ENCODE measurements around the gene LTBR. TPM values are rescaled to one million over a fixed set of nuclear protein-coding genes. Genes with fewer than 3 reads are reported as not detected.

LTBR gene
- 25.5 and 28.2 TPM in 2 replicates for total RNA-seq

DNA sequence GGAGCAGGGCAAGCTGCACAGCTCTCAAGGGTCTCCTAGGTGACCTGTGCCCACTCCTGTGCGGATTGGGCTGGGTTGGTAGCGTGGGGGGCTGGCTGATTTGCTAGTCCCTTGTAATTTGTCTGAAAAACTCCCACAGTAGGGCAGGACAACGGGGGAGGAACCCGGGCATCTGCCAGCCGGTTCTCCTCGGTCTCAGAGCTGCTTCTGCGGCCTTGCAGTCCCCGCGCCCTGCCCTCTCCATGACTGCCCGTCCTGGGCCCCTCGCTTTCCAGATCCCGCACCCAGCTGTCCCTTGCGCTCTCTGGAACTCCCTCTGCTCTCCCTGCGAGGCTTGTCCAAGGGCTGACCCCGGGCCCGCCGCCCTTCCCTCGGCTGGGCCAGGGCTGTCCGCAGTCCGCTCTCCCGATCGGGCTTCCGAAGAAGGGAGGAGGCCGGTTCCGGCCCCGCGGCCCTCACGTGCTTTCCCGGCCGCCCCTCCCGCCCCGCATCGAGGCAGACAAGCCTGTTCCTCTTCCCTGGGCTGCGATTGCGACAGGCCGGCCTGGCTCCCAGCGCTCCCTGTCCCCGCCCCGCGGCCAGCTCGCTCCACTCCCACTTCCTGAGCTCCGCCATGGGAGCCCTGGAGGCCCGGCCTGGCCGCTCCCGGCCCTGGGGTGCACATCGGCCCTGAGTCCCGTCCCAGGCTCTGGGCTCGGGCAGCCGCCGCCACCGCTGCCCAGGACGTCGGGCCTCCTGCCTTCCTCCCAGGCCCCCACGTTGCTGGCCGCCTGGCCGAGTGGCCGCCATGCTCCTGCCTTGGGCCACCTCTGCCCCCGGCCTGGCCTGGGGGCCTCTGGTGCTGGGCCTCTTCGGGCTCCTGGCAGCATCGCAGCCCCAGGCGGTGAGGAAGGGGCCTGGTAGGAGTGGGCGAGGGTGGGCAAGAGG lies at the start of gene LTBR:
Gene LTBR (plus strand): TSS at position 591 of the 927 bp plus-strand sequence. CDS start 197 bp downstream, at position 788.

DNA sequence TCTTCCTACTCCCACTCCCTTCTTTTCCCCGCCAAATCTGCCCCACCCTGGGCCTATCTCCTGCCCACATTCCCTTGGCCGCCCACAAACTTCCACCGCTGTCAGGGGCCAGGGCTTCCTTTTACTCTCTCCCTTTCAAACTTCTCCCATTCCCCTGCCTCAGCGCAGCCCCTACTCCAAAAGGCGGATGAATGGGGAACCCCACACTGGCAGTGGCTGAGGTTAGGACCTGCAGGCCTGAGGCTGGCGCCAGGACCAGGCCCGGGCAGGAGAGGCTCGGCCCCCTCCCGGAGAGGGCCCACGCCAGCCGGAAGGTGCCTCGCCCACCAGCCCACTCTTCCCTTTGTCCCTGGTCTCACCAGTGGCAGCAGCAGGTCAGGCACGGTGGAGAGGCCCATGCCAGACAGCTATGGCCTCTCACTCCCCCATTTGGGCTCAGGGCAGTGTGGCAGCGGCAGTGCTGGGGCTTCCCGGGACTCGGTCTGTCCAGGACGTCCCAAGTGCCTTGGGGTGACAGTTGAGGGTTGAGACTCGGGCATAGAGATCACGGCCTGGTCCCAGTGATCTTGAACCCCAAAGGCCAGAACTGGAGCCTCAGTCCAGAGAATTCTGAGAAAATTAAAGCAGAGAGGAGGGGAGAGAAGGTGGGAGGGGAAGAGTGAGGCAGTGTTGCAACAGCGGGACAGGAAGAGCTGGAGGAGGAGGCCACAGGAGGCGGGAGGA lies 42.4 kb upstream of the LTBR start, which contains the start of gene TNFRSF1A:
Gene TNFRSF1A (minus strand): TSS at position 660 of the 723 bp plus-strand sequence. CDS start 262 bp downstream, at position 398.

DNA sequence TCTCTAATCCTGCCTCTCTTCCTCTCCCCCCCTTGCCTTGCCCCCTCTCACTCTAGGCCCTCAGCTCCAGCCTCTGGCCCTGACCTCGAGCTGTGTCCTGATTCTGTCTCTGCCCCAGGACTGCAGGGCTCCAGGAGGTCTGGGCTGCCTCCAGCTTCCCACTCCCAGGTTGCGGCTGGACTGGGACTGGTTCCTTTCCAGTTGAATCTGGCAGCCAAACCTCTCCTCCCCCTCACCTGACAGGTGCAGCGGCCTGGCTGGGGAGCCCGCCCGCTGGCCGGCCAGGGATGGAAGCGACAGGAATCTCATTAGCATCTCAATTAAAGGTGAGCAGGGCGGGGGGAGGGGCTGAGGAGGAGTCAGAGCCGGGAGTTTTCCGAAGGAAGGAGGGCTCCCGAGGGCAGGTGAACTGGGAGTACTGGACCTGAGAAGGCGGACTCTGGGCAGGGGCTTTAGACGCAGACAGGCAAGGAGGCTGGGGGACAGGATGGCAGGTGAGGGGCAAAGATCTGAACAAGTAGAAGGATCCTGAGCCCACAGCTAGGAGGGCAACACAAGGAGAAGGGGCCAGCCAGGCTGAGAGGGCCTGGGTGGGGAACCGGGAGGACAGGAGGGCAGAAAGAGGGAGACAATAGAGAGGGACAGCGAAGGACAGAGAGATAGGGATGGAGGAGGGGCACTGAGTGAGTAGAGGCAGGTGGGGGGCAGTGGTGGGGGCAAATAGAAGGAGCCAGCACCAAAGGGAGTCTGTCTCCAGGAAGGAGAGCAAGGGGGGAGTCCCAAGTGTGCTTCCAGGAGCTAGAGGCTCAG lies 8.5 kb upstream of the LTBR start, which contains the start of gene SCNN1A:
Gene SCNN1A (minus strand): TSS at position 295 of the 810 bp plus-strand sequence. CDS start 780 bp downstream, outside the sequence.

Other genes with a start within 250 kb of the LTBR start
- gene CD9, start 183.8 kb upstream of the LTBR start, total RNA-seq: 958 and 1,785 TPM in 2 replicates
- gene PLEKHG6, start 73.5 kb upstream of the LTBR start, total RNA-seq: not detected in 2 replicates
- gene TNFRSF1A, start 42.1 kb upstream of the LTBR start, total RNA-seq: 37.2 and 50.7 TPM in 2 replicates
- 0.43 TPM in 1 of 2 replicates, not detected in the other for gene SCNN1A, start 8.6 kb upstream of the LTBR start, total RNA-seq
- not detected in 2 replicates for gene CD27, start 60.8 kb downstream of the LTBR start, total RNA-seq
- 11.0 and 28.1 TPM in 2 replicates for gene TAPBPL, start 67.9 kb downstream of the LTBR start, total RNA-seq
- gene VAMP1, start 86.5 kb downstream of the LTBR start, total RNA-seq: 2.1 and 2.4 TPM in 2 replicates
- gene MRPL51, start 109.1 kb downstream of the LTBR start, total RNA-seq: 107 and 124 TPM in 2 replicates
- 16.9 and 22.3 TPM in 2 replicates for gene NCAPD2, start 109.9 kb downstream of the LTBR start, total RNA-seq
- gene GAPDH, start 150.4 kb downstream of the LTBR start, total RNA-seq: 3,384 and 4,426 TPM in 2 replicates
- gene IFFO1, start 171.9 kb downstream of the LTBR start, total RNA-seq: 9.7 and 11.3 TPM in 2 replicates
- 8.7 and 13.8 TPM in 2 replicates for gene NOP2, start 184.1 kb downstream of the LTBR start, total RNA-seq
- 201 and 235 TPM in 2 replicates for gene CHD4, start 223.2 kb downstream of the LTBR start, total RNA-seq

Data from dermis lymphatic vessel endothelial cell (primary cell).